ENCODE data around the gene UBE4B. TPM values are rescaled to one million over a fixed set of nuclear protein-coding genes. Genes with fewer than 3 reads are reported as not detected.
A peak's percentile ranks its signal among the peaks of the same experiment; 100 is the strongest.

UBE4B gene
- total and polyA plus RNA-seq, 2 of the 13 experiments (the other 11 are each of a cell fraction or from before 2014, with no cell fraction given), result 15.2 to 24.8 TPM

- TF ChIP-seq RARG (CRISPR knock-in tag; IDR thresholded peaks at IDR 0.05; ENCODE audit: low read depth) (0 out of 2 replicates have a peak, but pooled peaks have one; percentile 13), SNRNP70 (IDR thresholded peaks at IDR 0.05; ENCODE audit: low read depth, low read length) (no peak), MBNL3 (CRISPR knock-in tag; conservative IDR thresholded peaks at IDR 0.05) (no peak), SIX1 (CRISPR knock-in tag; IDR thresholded peaks at IDR 0.05; ENCODE audit: borderline replicate concordance) (no peak), ZBTB26 (CRISPR knock-in tag; IDR thresholded peaks at IDR 0.05; ENCODE audit: borderline replicate concordance) (0 out of 2 replicates have a peak, but pooled peaks have one; percentile 13), NR2F1 (CRISPR knock-in tag; IDR thresholded peaks at IDR 0.05) (0 out of 4 replicates have a peak, but pooled peaks of 1 of the 2 experiments have one; percentile 31), CC2D1A (CRISPR knock-in tag; IDR thresholded peaks at IDR 0.05) (no peak), BCL6 (CRISPR knock-in tag; IDR thresholded peaks at IDR 0.05) (0 out of 2 replicates have a peak, but pooled peaks have one; percentile 26), REL (CRISPR knock-in tag; conservative IDR thresholded peaks at IDR 0.05) (0 out of 2 replicates have a peak, but pooled peaks have one; percentile 46), BRCA1 (CRISPR knock-in tag; IDR thresholded peaks at IDR 0.05) (0 out of 2 replicates have a peak, but pooled peaks have one; percentile 21), RFXAP (CRISPR knock-in tag; IDR thresholded peaks at IDR 0.05; ENCODE audit: borderline replicate concordance) (peak; percentile 56; the same call in 1 of the 2 replicates), MLXIP (CRISPR knock-in tag; IDR thresholded peaks at IDR 0.05; ENCODE audit: borderline replicate concordance) (no peak), HMGA1 (CRISPR knock-in tag; conservative IDR thresholded peaks at IDR 0.05) (no peak), ZNF879 (CRISPR knock-in tag; IDR thresholded peaks at IDR 0.05) (peak; percentile 55; the same call in 1 of the 2 replicates), ZNF12 (CRISPR knock-in tag; IDR thresholded peaks at IDR 0.05) (no peak), TCF7 (IDR thresholded peaks at IDR 0.05; ENCODE audit: low read depth) (no peak), ZNF589 (CRISPR knock-in tag; conservative IDR thresholded peaks at IDR 0.05) (no peak), ISX (CRISPR knock-in tag; conservative IDR thresholded peaks at IDR 0.05) (no peak)
- TF ChIP-seq, protein P1, sequence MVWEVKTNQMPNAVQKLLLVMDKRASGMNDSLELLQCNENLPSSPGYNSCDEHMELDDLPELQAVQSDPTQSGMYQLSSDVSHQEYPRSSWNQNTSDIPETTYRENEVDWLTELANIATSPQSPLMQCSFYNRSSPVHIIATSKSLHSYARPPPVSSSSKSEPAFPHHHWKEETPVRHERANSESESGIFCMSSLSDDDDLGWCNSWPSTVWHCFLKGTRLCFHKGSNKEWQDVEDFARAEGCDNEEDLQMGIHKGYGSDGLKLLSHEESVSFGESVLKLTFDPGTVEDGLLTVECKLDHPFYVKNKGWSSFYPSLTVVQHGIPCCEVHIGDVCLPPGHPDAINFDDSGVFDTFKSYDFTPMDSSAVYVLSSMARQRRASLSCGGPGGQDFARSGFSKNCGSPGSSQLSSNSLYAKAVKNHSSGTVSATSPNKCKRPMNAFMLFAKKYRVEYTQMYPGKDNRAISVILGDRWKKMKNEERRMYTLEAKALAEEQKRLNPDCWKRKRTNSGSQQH (CRISPR knock-in tag; IDR thresholded peaks at IDR 0.05; ENCODE audit: low read depth), result no peak
- TF ChIP-seq, protein P2, sequence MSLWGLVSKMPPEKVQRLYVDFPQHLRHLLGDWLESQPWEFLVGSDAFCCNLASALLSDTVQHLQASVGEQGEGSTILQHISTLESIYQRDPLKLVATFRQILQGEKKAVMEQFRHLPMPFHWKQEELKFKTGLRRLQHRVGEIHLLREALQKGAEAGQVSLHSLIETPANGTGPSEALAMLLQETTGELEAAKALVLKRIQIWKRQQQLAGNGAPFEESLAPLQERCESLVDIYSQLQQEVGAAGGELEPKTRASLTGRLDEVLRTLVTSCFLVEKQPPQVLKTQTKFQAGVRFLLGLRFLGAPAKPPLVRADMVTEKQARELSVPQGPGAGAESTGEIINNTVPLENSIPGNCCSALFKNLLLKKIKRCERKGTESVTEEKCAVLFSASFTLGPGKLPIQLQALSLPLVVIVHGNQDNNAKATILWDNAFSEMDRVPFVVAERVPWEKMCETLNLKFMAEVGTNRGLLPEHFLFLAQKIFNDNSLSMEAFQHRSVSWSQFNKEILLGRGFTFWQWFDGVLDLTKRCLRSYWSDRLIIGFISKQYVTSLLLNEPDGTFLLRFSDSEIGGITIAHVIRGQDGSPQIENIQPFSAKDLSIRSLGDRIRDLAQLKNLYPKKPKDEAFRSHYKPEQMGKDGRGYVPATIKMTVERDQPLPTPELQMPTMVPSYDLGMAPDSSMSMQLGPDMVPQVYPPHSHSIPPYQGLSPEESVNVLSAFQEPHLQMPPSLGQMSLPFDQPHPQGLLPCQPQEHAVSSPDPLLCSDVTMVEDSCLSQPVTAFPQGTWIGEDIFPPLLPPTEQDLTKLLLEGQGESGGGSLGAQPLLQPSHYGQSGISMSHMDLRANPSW (CRISPR knock-in tag; IDR thresholded peaks at IDR 0.05; ENCODE audit: borderline replicate concordance), result no peak
Observed at GRCh38 chr1:10209905-10210810, 177.4 kb downstream of the UBE4B start, which contains the start of gene KIF1B (continued).

Data from HepG2 (cell line).